Smooth muscle cell (in vitro differentiated cells): ENCODE measurements around the gene DNM1. TPM values are rescaled to one million over a fixed set of nuclear protein-coding genes. Genes with fewer than 3 reads are reported as not detected.

ENCODE experiments used
- DNase-seq: peaks from one replicate; lab custom pipeline; 2025; ENCODE audit not compliant: unreplicated experiment; lab: John Stamatoyannopoulos, UW
- H2AFZ ChIP-seq: fragments of 200-600 bp; sonication (generic); 2 replicates; pipeline ENCODE4 v1.6.0; 2016; ENCODE audit warnings: antibody characterized with exemption, low read depth, mild to moderate bottlenecking
- H3F3A ChIP-seq: fragments of 200-600 bp; sonication (generic); 2 replicates; pipeline ENCODE4 v1.6.0; 2017; ENCODE audit warnings: antibody characterized with exemption, low read depth
- H3K27ac ChIP-seq: fragments of 200-600 bp; sonication (generic); 2 replicates; pipeline ENCODE4 v1.5.1; 2016; ENCODE audit warnings: low read depth, mild to moderate bottlenecking
- H3K27me3 ChIP-seq: fragments of 200-600 bp; sonication (generic); 2 replicates; pipeline ENCODE4 v1.6.1; 2016; ENCODE audit warnings: low read depth, mild to moderate bottlenecking
- H3K36me3 ChIP-seq: fragments of 200-600 bp; sonication (generic); 2 replicates; pipeline ENCODE4 v1.5.1; 2016; ENCODE audit warnings: low read depth
- H3K4me1 ChIP-seq: fragments of 200-600 bp; sonication (generic); 2 replicates; pipeline ENCODE4 v1.5.1; 2016; ENCODE audit warnings: low read depth
- H3K4me2 ChIP-seq: fragments of 200-600 bp; sonication (generic); 2 replicates; pipeline ENCODE4 v1.6.0; 2016; ENCODE audit warnings: mild to moderate bottlenecking
- H3K4me3 ChIP-seq: fragments of 200-600 bp; sonication (generic); 2 replicates; pipeline ENCODE4 v1.5.1; 2016; ENCODE audit warnings: mild to moderate bottlenecking
- H3K79me2 ChIP-seq: fragments of 200-600 bp; sonication (generic); 2 replicates; pipeline ENCODE4 v1.6.0; 2016; ENCODE audit warnings: low read depth, mild to moderate bottlenecking
- H3K9ac ChIP-seq: fragments of 200-600 bp; sonication (generic); 2 replicates; pipeline ENCODE4 v1.6.0; 2016; ENCODE audit warnings: low read depth
- H3K9me3 ChIP-seq: fragments of 200-600 bp; sonication (generic); replicated peaks from 2 replicates; pipeline ENCODE4 v1.5.1; 2016; ENCODE audit warnings: low read depth
- H4K20me1 ChIP-seq: fragments of 200-600 bp; sonication (generic); 2 replicates; pipeline ENCODE4 v1.6.0; 2016; ENCODE audit warnings: low read depth
- CTCF ChIP-seq: fragments of 200-600 bp; sonication (generic); IDR thresholded peaks from 2 replicates; pipeline ENCODE4 v1.5.1; 2017; ENCODE audit warnings: borderline replicate concordance, mild to moderate bottlenecking, antibody characterized with exemption; ENCODE audit not compliant: insufficient read depth, poor library complexity, severe bottlenecking
- WGBS: methylation state at CpG from one replicate; pipeline ENCODE4 v1.1.7; 2016; ENCODE audit warnings: low lambda C conversion rate; 5-methylcytosine and 5-hydroxymethylcytosine counted together
- polyA plus RNA-seq: library from polyadenylated mRNA; unstranded; fragments of >200 nt; fragmentation: Nextera tagmentation; extraction: Ambion mirVana; gene quantifications from 2 replicates; pipeline ENCODE4 v1.2.1, GENCODE V29; 2016
- total RNA-seq: library from RNA; depleted of rRNA; stranded (reverse); fragments of >200 nt; gene quantifications from 2 replicates; pipeline ENCODE4 v1.2.3, GENCODE V29; 2014

DNM1 gene
- total and polyA plus RNA-seq, 2 experiments from 2014 or later, result 25.3 to 50.7 TPM

GRCh38 chr9:128245421-128246151, 42.4 kb downstream of the DNM1 start:
- Histone ChIP-seq H3K9ac (peak overlapping the region; percentile 13), H3K27me3 (no peaks in the 10 kb centered on the region), H3K9me3 (no peaks in the 10 kb centered on the region), H3K79me2 (no peaks in the 10 kb centered on the region), H3K4me2 (peak overlapping the region; percentile 86), H3K27ac (peak overlapping the region; percentile 91), H2AFZ (no peak overlapping the region), H3K4me1 (peaks cover 16% of the 10 kb centered on the region), H3K4me3 (no peak overlapping the region), H4K20me1 (no peaks in the 10 kb centered on the region), H3K36me3 (no peaks in the 10 kb centered on the region), H3F3A (peaks cover 29% of the 10 kb centered on the region)
- TF ChIP-seq CTCF, result no peak
- peak; percentile 34 for DNase-seq
- 28% methylated on average over 13 of the region's 13 CpGs for WGBS

GRCh38 chr9:128246471-128246870, 43.3 kb downstream of the DNM1 start:
- no peaks in the 10 kb centered on the region for H4K20me1 ChIP-seq
- no peaks in the 10 kb centered on the region for H3K27me3 ChIP-seq
- H3K27ac ChIP-seq, result peak overlapping the region; percentile 91
- H3K4me1 ChIP-seq, result peaks cover 16% of the 10 kb centered on the region
- no peaks in the 10 kb centered on the region for H3K36me3 ChIP-seq
- no peak overlapping the region for H3K9ac ChIP-seq
- H3F3A ChIP-seq, result peaks cover 29% of the 10 kb centered on the region
- DNase-seq, result no peak
- H3K4me3 ChIP-seq, result no peak overlapping the region
- no peaks in the 10 kb centered on the region for H3K9me3 ChIP-seq
- H3K4me2 ChIP-seq, result peak overlapping the region; percentile 86
- 48% methylated on average over 1 of the region's 2 CpGs for WGBS
- H3K79me2 ChIP-seq, result no peaks in the 10 kb centered on the region
- no peak overlapping the region for H2AFZ ChIP-seq
- TF ChIP-seq CTCF, result no peak

- Histone ChIP-seq H3K79me2 (no peaks in the 10 kb centered on the region), H2AFZ (no peak overlapping the region), H3K4me3 (no peak overlapping the region), H3K9me3 (no peaks in the 10 kb centered on the region), H4K20me1 (no peaks in the 10 kb centered on the region), H3K36me3 (no peaks in the 10 kb centered on the region), H3K27ac (peak overlapping the region; percentile 91), H3K4me1 (peaks cover 16% of the 10 kb centered on the region), H3F3A (peaks cover 29% of the 10 kb centered on the region), H3K4me2 (no peak overlapping the region), H3K9ac (no peak overlapping the region), H3K27me3 (no peaks in the 10 kb centered on the region)
- 45% methylated on average over 5 of the region's 5 CpGs for WGBS
- DNase-seq, result no peak
- TF ChIP-seq CTCF, result no peak
Observed at GRCh38 chr9:128247226-128247803, 44.1 kb downstream of the DNM1 start.
